ENCODE measurements around the gene MAP3K20.
"Not testable (repeated sequence)": the region's sequence is repeated elsewhere in the genome, so short reads cannot be mapped to it uniquely, and the experiment has no call there.

MAP3K20 gene

GRCh38 chr2:173118395-173118794 is 42.7 kb downstream of the MAP3K20 start:
- Mint-ChIP-seq H3K27me3 (peaks cover 9% of the 10 kb centered on the region), H3K36me3 (no peaks in the 10 kb centered on the region), H3K9me3 (ENCODE audit: low read depth) (no peaks in the 10 kb centered on the region), H3K4me1 (ENCODE audit: low read depth) (no peaks in the 10 kb centered on the region), H3K4me3 (no peak overlapping the region), H3K27ac (no peak overlapping the region)

GRCh38 chr2:173119069-173119807 is 43.6 kb downstream of the MAP3K20 start:
- H3K4me3 Mint-ChIP-seq, result no peak overlapping the region
- H3K27me3 Mint-ChIP-seq, result peaks cover 7% of the 10 kb centered on the region
- no peaks in the 10 kb centered on the region for H3K4me1 Mint-ChIP-seq (ENCODE audit: low read depth)
- no peaks in the 10 kb centered on the region for H3K36me3 Mint-ChIP-seq
- no peak overlapping the region for H3K27ac Mint-ChIP-seq
- no peaks in the 10 kb centered on the region for H3K9me3 Mint-ChIP-seq (ENCODE audit: low read depth)

- Mint-ChIP-seq H3K36me3 (no peaks in the 10 kb centered on the region), H3K27ac (no peak overlapping the region), H3K4me1 (ENCODE audit: low read depth) (no peaks in the 10 kb centered on the region), H3K27me3 (peaks cover 7% of the 10 kb centered on the region), H3K4me3 (no peak overlapping the region), H3K9me3 (ENCODE audit: low read depth) (no peaks in the 10 kb centered on the region)
Measured at GRCh38 chr2:173119944-173120343, 44.3 kb downstream of the MAP3K20 start.

GRCh38 chr2:173122936-173123335 is 47.3 kb downstream of the MAP3K20 start:
- H3K36me3 Mint-ChIP-seq, result no peaks in the 10 kb centered on the region
- H3K9me3 Mint-ChIP-seq (ENCODE audit: low read depth), result no peaks in the 10 kb centered on the region
- H3K4me1 Mint-ChIP-seq (ENCODE audit: low read depth), result no peaks in the 10 kb centered on the region
- peaks cover 4% of the 10 kb centered on the region for H3K27me3 Mint-ChIP-seq
- H3K27ac Mint-ChIP-seq, result no peak overlapping the region
- H3K4me3 Mint-ChIP-seq, result no peak overlapping the region

GRCh38 chr2:173124441-173124840 is 48.8 kb downstream of the MAP3K20 start:
- H3K4me3 Mint-ChIP-seq, result no peak overlapping the region

GRCh38 chr2:173126819-173127218 is 51.2 kb downstream of the MAP3K20 start:
- no peaks in the 10 kb centered on the region for H3K4me1 Mint-ChIP-seq (ENCODE audit: low read depth)
- no peaks in the 10 kb centered on the region for H3K36me3 Mint-ChIP-seq
- H3K27ac Mint-ChIP-seq, result no peak overlapping the region
- H3K4me3 Mint-ChIP-seq, result no peak overlapping the region
- H3K9me3 Mint-ChIP-seq (ENCODE audit: low read depth), result no peaks in the 10 kb centered on the region
- H3K27me3 Mint-ChIP-seq, result peaks cover 6% of the 10 kb centered on the region

More at GRCh38 chr2:173124441-173124840, 48.8 kb downstream of the MAP3K20 start:
- Mint-ChIP-seq H3K27me3 (peaks cover 5% of the 10 kb centered on the region), H3K4me1 (ENCODE audit: low read depth) (no peaks in the 10 kb centered on the region), H3K36me3 (no peaks in the 10 kb centered on the region), H3K27ac (no peak overlapping the region), H3K9me3 (ENCODE audit: low read depth) (no peaks in the 10 kb centered on the region)

GRCh38 chr2:173128132-173128531 is 52.5 kb downstream of the MAP3K20 start:
- H3K4me1 Mint-ChIP-seq (ENCODE audit: low read depth); H3K36me3 Mint-ChIP-seq; H3K27me3 Mint-ChIP-seq; H3K27ac Mint-ChIP-seq; H3K9me3 Mint-ChIP-seq (ENCODE audit: low read depth); H3K4me3 Mint-ChIP-seq: not testable (repeated sequence)

- Mint-ChIP-seq H3K4me3 (no peak overlapping the region), H3K4me1 (ENCODE audit: low read depth) (peaks cover 7% of the 10 kb centered on the region), H3K36me3 (no peaks in the 10 kb centered on the region), H3K9me3 (ENCODE audit: low read depth) (no peaks in the 10 kb centered on the region), H3K27ac (no peak overlapping the region), H3K27me3 (peaks cover 16% of the 10 kb centered on the region)
Measured at GRCh38 chr2:173130496-173131465, 55.1 kb downstream of the MAP3K20 start.

- Mint-ChIP-seq H3K4me3 (no peak overlapping the region), H3K27me3 (peaks cover 15% of the 10 kb centered on the region), H3K27ac (no peak overlapping the region), H3K9me3 (ENCODE audit: low read depth) (no peaks in the 10 kb centered on the region), H3K4me1 (ENCODE audit: low read depth) (peaks cover 24% of the 10 kb centered on the region), H3K36me3 (no peaks in the 10 kb centered on the region)
Measured at GRCh38 chr2:173132531-173132930, 56.9 kb downstream of the MAP3K20 start.

- Mint-ChIP-seq H3K4me3 (no peak overlapping the region), H3K27ac (no peak overlapping the region), H3K4me1 (ENCODE audit: low read depth) (peaks cover 26% of the 10 kb centered on the region)
Measured at GRCh38 chr2:173134703-173135102, 59.1 kb downstream of the MAP3K20 start.

GRCh38 chr2:173136067-173136466 is 60.4 kb downstream of the MAP3K20 start:
- peaks cover 26% of the 10 kb centered on the region for H3K4me1 Mint-ChIP-seq (ENCODE audit: low read depth)
- peaks cover 13% of the 10 kb centered on the region for H3K27me3 Mint-ChIP-seq
- no peak overlapping the region for H3K27ac Mint-ChIP-seq
- H3K9me3 Mint-ChIP-seq (ENCODE audit: low read depth), result peaks cover under 1% of the 10 kb centered on the region
- no peak overlapping the region for H3K4me3 Mint-ChIP-seq
- H3K36me3 Mint-ChIP-seq, result peaks cover under 1% of the 10 kb centered on the region

More at GRCh38 chr2:173134703-173135102, 59.1 kb downstream of the MAP3K20 start:
- H3K36me3 Mint-ChIP-seq, result no peaks in the 10 kb centered on the region
- H3K9me3 Mint-ChIP-seq (ENCODE audit: low read depth), result no peaks in the 10 kb centered on the region
- H3K27me3 Mint-ChIP-seq, result peaks cover 10% of the 10 kb centered on the region

GRCh38 chr2:173136599-173136998 is 61.0 kb downstream of the MAP3K20 start:
- peaks cover 4% of the 10 kb centered on the region for H3K36me3 Mint-ChIP-seq
- H3K4me1 Mint-ChIP-seq (ENCODE audit: low read depth), result peaks cover 26% of the 10 kb centered on the region
- H3K4me3 Mint-ChIP-seq, result peak overlapping the region; percentile 21
- no peak overlapping the region for H3K27ac Mint-ChIP-seq
- H3K9me3 Mint-ChIP-seq (ENCODE audit: low read depth), result peaks cover 6% of the 10 kb centered on the region
- peaks cover 16% of the 10 kb centered on the region for H3K27me3 Mint-ChIP-seq

- Mint-ChIP-seq H3K36me3 (peaks cover 4% of the 10 kb centered on the region), H3K4me3 (no peak overlapping the region), H3K27me3 (peaks cover 15% of the 10 kb centered on the region), H3K9me3 (ENCODE audit: low read depth) (peaks cover 6% of the 10 kb centered on the region), H3K27ac (no peak overlapping the region), H3K4me1 (ENCODE audit: low read depth) (peaks cover 26% of the 10 kb centered on the region)
Measured at GRCh38 chr2:173137610-173138009, 62.0 kb downstream of the MAP3K20 start.

GRCh38 chr2:173138962-173139361 is 63.3 kb downstream of the MAP3K20 start:
- Mint-ChIP-seq H3K27ac (no peak overlapping the region), H3K27me3 (peaks cover 14% of the 10 kb centered on the region), H3K9me3 (ENCODE audit: low read depth) (peaks cover 6% of the 10 kb centered on the region), H3K4me3 (no peak overlapping the region), H3K36me3 (peaks cover 4% of the 10 kb centered on the region), H3K4me1 (ENCODE audit: low read depth) (peaks cover 21% of the 10 kb centered on the region)

GRCh38 chr2:173141666-173142065 is 66.0 kb downstream of the MAP3K20 start:
- H3K4me3 Mint-ChIP-seq, result no peak overlapping the region
- H3K27me3 Mint-ChIP-seq, result peaks cover 9% of the 10 kb centered on the region
- H3K36me3 Mint-ChIP-seq, result peaks cover 4% of the 10 kb centered on the region
- peaks cover 13% of the 10 kb centered on the region for H3K4me1 Mint-ChIP-seq (ENCODE audit: low read depth)
- H3K9me3 Mint-ChIP-seq (ENCODE audit: low read depth), result peaks cover 6% of the 10 kb centered on the region
- no peak overlapping the region for H3K27ac Mint-ChIP-seq
